ENCODE data around the gene METTL16. TPM values are rescaled to one million over a fixed set of nuclear protein-coding genes. Genes with fewer than 3 reads are reported as not detected.

The METTL16 gene
- total RNA-seq, 2 experiments from 2014 or later: 26.6 to 41.5 TPM

DNA sequence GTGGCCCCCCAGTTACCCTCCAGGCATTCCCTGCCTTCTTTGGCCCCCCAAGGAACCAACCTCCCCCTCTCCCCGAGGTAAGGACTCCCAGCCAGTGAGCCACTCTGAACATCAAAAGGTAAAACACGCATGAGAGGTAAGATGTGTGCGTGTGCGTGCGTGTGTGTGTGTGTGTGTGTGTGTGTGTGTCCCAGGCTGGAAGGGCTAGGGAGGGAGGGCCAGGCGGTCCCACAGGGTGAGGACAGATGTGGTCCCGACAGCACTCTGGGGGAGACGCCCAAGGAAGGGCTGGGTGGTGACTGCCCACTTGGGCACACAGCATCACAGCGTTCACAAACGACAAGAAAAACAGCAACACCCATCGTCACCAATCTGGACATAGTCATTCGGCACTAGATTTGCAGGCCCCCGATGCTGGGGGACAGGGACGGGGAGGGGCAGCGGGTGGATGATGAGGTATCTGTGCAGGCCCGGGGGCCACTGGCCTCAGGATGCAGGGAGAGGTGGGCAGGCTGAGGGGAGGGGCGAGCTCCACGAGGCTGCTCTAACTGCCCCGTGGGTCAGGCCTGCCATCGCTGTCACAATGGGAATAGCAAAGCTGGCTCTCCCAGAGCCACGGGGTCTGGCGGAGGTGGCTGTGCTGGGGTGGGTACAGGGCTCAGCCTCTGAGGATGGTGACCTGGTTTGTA lies 127.1 kb downstream of the METTL16 start:
- CTCF ChIA-PET (ENCODE audit: unreplicated experiment): no interaction called here
- Histone ChIP-seq H3K9me2 (ENCODE audit: insufficient read depth, low read length) (no peaks in the 10 kb centered on the region), H3K27ac (ENCODE audit: low read depth, low read length, poor library complexity, severe bottlenecking) (no peak overlapping the region), H3K4me1 (ENCODE audit: insufficient read depth, low read length, poor library complexity, severe bottlenecking) (peaks cover 5% of the 10 kb centered on the region), H2AFZ (ENCODE audit: low read length) (no peak overlapping the region), H3K79me2 (ENCODE audit: insufficient read depth, low read depth, low read length) (no peaks in the 10 kb centered on the region), H3K36me3 (ENCODE audit: insufficient read depth, low read length) (peaks cover 5% of the 10 kb centered on the region; the same call in 1 of the 2 replicates), H4K20me1 (ENCODE audit: insufficient read depth, low read length) (no peaks in the 10 kb centered on the region), H3K9me3 (ENCODE audit: low read length) (no peaks in the 10 kb centered on the region), H3K4me3 (ENCODE audit: low read depth, low read length, poor library complexity, severe bottlenecking) (no peak overlapping the region), H3K4me2 (ENCODE audit: low read length) (no peak overlapping the region)
- POLR2A ChIA-PET: interaction anchor here (2.4 kb wide), 1 partner anchor 31 kb away, joined by 8 read pairs; no protein-coding TSS in a partner anchor
- DNase-seq (ENCODE audit: low spot score): no peak
- intact Hi-C loops (cut with micrococcal nuclease; ENCODE audit: unreplicated experiment): no loop called here
- TF ChIP-seq, protein P1, sequence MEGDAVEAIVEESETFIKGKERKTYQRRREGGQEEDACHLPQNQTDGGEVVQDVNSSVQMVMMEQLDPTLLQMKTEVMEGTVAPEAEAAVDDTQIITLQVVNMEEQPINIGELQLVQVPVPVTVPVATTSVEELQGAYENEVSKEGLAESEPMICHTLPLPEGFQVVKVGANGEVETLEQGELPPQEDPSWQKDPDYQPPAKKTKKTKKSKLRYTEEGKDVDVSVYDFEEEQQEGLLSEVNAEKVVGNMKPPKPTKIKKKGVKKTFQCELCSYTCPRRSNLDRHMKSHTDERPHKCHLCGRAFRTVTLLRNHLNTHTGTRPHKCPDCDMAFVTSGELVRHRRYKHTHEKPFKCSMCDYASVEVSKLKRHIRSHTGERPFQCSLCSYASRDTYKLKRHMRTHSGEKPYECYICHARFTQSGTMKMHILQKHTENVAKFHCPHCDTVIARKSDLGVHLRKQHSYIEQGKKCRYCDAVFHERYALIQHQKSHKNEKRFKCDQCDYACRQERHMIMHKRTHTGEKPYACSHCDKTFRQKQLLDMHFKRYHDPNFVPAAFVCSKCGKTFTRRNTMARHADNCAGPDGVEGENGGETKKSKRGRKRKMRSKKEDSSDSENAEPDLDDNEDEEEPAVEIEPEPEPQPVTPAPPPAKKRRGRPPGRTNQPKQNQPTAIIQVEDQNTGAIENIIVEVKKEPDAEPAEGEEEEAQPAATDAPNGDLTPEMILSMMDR (conservative IDR thresholded peaks at IDR 0.05; ENCODE audit: low read length): no peak
- TF ChIP-seq EZH2phosphoT487 (IDR thresholded peaks at IDR 0.05; ENCODE audit: borderline replicate concordance, low read depth, low read length): no peak
- BruUV-seq (replicated peaks): no TSS peak

DNA sequence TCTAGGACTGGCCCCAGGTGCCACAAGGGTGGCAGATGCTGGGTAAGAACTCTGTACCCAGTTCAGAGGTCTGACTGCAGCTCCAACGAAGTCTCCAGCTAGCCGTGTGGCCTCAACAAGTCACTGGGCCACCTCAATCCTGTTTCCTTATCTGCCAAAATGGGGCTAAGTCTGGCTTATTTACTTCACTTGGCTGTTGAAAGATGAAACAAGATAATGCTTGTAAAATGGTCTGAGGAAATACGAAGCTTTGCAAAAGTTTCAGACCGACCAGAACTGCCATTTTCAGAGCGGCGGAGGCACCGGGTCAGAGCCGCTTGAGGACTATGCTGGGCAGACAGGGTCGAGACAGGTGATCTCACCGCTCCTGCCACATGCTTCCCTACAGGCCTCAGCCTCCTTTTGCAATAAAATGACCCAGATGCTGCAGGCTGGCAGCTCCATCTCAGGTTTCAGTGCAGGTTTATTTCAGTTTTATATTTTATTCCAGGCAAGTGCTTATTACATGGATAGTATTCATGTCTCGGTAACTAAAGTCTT lies 128.0 kb downstream of the METTL16 start:
- Histone ChIP-seq H3K9me3 (ENCODE audit: low read length) (no peaks in the 10 kb centered on the region), H3K4me1 (ENCODE audit: insufficient read depth, low read length, poor library complexity, severe bottlenecking) (peaks cover 5% of the 10 kb centered on the region), H3K4me2 (ENCODE audit: low read length) (no peak overlapping the region), H3K4me3 (ENCODE audit: low read depth, low read length, poor library complexity, severe bottlenecking) (no peak overlapping the region), H4K20me1 (ENCODE audit: insufficient read depth, low read length) (no peaks in the 10 kb centered on the region), H3K27ac (ENCODE audit: low read depth, low read length, poor library complexity, severe bottlenecking) (no peak overlapping the region), H3K9me2 (ENCODE audit: insufficient read depth, low read length) (no peaks in the 10 kb centered on the region), H3K79me2 (ENCODE audit: insufficient read depth, low read depth, low read length) (no peaks in the 10 kb centered on the region), H2AFZ (ENCODE audit: low read length) (no peak overlapping the region), H3K36me3 (ENCODE audit: insufficient read depth, low read length) (peaks cover 5% of the 10 kb centered on the region; the same call in 1 of the 2 replicates)
- no peak for DNase-seq (ENCODE audit: low spot score)
- no TSS peak for BruUV-seq (replicated peaks)
- TF ChIP-seq, protein P1 (conservative IDR thresholded peaks at IDR 0.05; ENCODE audit: low read length): no peak
- TF ChIP-seq EZH2phosphoT487 (IDR thresholded peaks at IDR 0.05; ENCODE audit: borderline replicate concordance, low read depth, low read length): no peak
- intact Hi-C loops (cut with micrococcal nuclease; ENCODE audit: unreplicated experiment): no loop called here
- ChIA-PET POLR2A (interaction anchor here (0.7 to 2.4 kb wide), 2 partner anchors 13 to 32 kb away, joined by 5 to 8 read pairs; no protein-coding TSS in a partner anchor), CTCF (ENCODE audit: unreplicated experiment) (interaction anchor here (1.6 to 2.8 kb wide), 3 partner anchors 8 to 32 kb away, joined by 6 to 23 read pairs (median 13); no protein-coding TSS in a partner anchor)
